Upper lobe of left lung (tissue), 4 donors: ENCODE results near the gene TGFBR3L.

Experiments
- CTCF ChIP-seq, 6 experiments: fragments of 450-650 bp in 4 of 6; fragments of 200-600 bp in 2 of 6; sonication (generic) in 2 of 6; IDR thresholded peaks; one replicate each; pipeline ENCODE4 v1.5.1; 2016 to 2019; ENCODE audit warnings: antibody characterized with exemption in 6 of 6
- EP300 ChIP-seq, 4 donors: sonication (generic); formaldehyde crosslinking; IDR thresholded peaks; one replicate each; pipeline ENCODE4 v1.5.1; 2017; ENCODE audit warnings: antibody characterized with exemption in 4 of 4, control low read depth in 2 of 4
- POLR2A ChIP-seq, 4 donors: fragments of 450-650 bp; IDR thresholded peaks; one replicate each; pipeline ENCODE4 v1.5.1; 2016 to 2017; ENCODE audit warnings: antibody characterized with exemption in 4 of 4, mild to moderate bottlenecking in 2 of 4
- POLR2AphosphoS5 ChIP-seq, 2 donors: sonication (generic); formaldehyde crosslinking; IDR thresholded peaks; one replicate each; pipeline ENCODE4 v1.5.1; 2017; ENCODE audit warnings: antibody characterized with exemption in 2 of 2

- TF ChIP-seq CTCF (IDR thresholded peaks at IDR 0.05) (no peak), POLR2A (IDR thresholded peaks at IDR 0.05) (no peak), POLR2AphosphoS5 (IDR thresholded peaks at IDR 0.05) (no peak), EP300 (IDR thresholded peaks at IDR 0.05) (no peak)
Observed at GRCh38 chr19:7899751-7900378, 14.8 kb upstream of the TGFBR3L start.
